Measurements from ENCODE around the gene BTBD3.

GRCh38 chr20:11957911-11958310 lies 40.2 kb downstream of the BTBD3 start:
- TF ChIP-seq CTCF (IDR thresholded peaks at IDR 0.05) (no peak), POLR2A (IDR thresholded peaks at IDR 0.05) (no peak)

Measured in testis (tissue), 2 donors.